Activated CD4-positive, alpha-beta T cell treated with anti-CD3 and anti-CD28 coated beads, Interleukin-2, amount 50 U/mL, for 4 hours (primary cell): Measurements from ENCODE around the gene RNF32.
"Not testable (repeated sequence)": the region's sequence is repeated elsewhere in the genome, so short reads cannot be mapped to it uniquely, and the experiment has no call there.

Experiments used
- DNase-seq, 2 experiments: peaks; one replicate each; pipeline ENCODE4 v3.0.0-alpha.2; 2020

Gene RNF32

GRCh38 chr7:156614434-156615264, 25.9 kb upstream of the RNF32 start:
- no peak for DNase-seq

GRCh38 chr7:156616269-156617202, 24.0 kb upstream of the RNF32 start:
- DNase-seq, result no peak

- no peak for DNase-seq
These were observed 23.4 kb upstream of the RNF32 start for GRCh38 chr7:156617215-156617614.

- no peak for DNase-seq
These were observed 22.3 kb upstream of the RNF32 start for GRCh38 chr7:156618078-156618779.

GRCh38 chr7:156618780-156619367, 21.7 kb upstream of the RNF32 start:
- DNase-seq, result no peak

GRCh38 chr7:156619488-156620290, 20.9 kb upstream of the RNF32 start:
- not testable (repeated sequence) for DNase-seq

GRCh38 chr7:156620291-156620675, 20.3 kb upstream of the RNF32 start:
- no peak for DNase-seq

- no peak for DNase-seq
These were observed 18.9 kb upstream of the RNF32 start for GRCh38 chr7:156621652-156622051.

- DNase-seq, result no peak
These were observed 15.0 kb upstream of the RNF32 start for GRCh38 chr7:156625580-156625979.

GRCh38 chr7:156626220-156626895, 14.2 kb upstream of the RNF32 start:
- no peak for DNase-seq

GRCh38 chr7:156628562-156628961, 12.0 kb upstream of the RNF32 start:
- DNase-seq, result no peak

GRCh38 chr7:156629873-156630272, 10.7 kb upstream of the RNF32 start:
- DNase-seq, result no peak

GRCh38 chr7:156634117-156634516, 6.5 kb upstream of the RNF32 start:
- DNase-seq, result no peak

GRCh38 chr7:156635529-156636385, 4.8 kb upstream of the RNF32 start:
- DNase-seq, result no peak

GRCh38 chr7:156637093-156637492, 3.5 kb upstream of the RNF32 start:
- not testable (repeated sequence) for DNase-seq

GRCh38 chr7:156638443-156639077, 2.0 kb upstream of the RNF32 start:
- no peak for DNase-seq

GRCh38 chr7:156639426-156640256, 933 bp upstream of the RNF32 start:
- no peak for DNase-seq

GRCh38 chr7:156640949-156641485, 443 bp downstream of the RNF32 start:
- peak; percentile 25 to 28 for DNase-seq
